Measurements from ENCODE around the gene MRPL32.

The MRPL32 gene

DNA sequence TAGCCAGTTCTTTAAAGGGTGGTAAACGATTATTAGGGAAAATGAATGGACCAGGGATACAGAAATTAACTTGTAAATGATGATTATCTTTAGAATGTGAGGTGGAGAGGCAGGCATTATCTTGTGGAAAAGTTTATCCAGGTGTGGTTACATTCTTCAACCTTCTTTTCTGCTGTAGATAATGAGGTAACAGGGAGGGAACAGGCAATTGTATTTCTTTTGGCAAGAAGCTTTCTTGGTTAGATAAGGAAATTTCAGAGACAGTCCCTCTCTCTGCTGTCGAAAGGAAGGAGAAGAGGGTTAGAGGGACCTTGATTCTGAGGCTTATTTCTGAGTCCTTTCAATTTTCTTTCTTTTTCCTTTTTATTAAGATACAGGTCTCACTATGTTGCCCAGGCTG, 32.1 kb downstream of the MRPL32 start:
- in situ Hi-C loops (cut with HindIII; ENCODE audit: low sequenced_read_pairs) = no loop called here

GRCh38 chr7:42964849-42965805, 33.0 kb downstream of the MRPL32 start:
- in situ Hi-C loops (cut with HindIII; ENCODE audit: low sequenced_read_pairs) = no loop called here

GRCh38 chr7:42967391-42967790, 35.2 kb downstream of the MRPL32 start:
- in situ Hi-C loops (cut with HindIII; ENCODE audit: low sequenced_read_pairs) = no loop called here

GRCh38 chr7:42972699-42973500, 40.7 kb downstream of the MRPL32 start:
- in situ Hi-C loops (cut with HindIII; ENCODE audit: low sequenced_read_pairs) = no loop called here

- in situ Hi-C loops (cut with HindIII; ENCODE audit: low sequenced_read_pairs) = no loop called here
These were observed 44.2 kb downstream of the MRPL32 start for GRCh38 chr7:42976371-42976770.

GRCh38 chr7:42978496-42978895, 46.3 kb downstream of the MRPL32 start:
- in situ Hi-C loops (cut with HindIII; ENCODE audit: low sequenced_read_pairs) = no loop called here

DNA sequence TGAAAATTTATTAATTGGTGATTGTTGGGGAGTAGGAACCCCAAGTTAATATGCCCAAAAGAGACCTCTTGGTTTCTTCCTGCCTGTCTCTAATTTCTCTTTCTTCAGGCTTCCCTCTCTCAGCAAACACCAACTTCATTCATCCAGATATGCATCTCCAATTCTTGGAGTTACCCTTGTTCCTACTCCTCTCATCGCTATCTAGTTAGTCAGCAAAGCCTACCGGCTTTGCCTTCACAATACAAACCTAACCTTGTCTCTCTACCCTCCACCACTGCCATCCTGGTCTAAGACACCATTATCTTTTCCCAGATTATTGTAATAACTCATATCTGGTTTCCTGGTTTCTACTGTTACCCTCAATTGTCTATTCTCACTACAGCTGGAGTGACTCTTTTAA, 47.9 kb downstream of the MRPL32 start:
- in situ Hi-C loops (cut with HindIII; ENCODE audit: low sequenced_read_pairs) = no loop called here

DNA sequence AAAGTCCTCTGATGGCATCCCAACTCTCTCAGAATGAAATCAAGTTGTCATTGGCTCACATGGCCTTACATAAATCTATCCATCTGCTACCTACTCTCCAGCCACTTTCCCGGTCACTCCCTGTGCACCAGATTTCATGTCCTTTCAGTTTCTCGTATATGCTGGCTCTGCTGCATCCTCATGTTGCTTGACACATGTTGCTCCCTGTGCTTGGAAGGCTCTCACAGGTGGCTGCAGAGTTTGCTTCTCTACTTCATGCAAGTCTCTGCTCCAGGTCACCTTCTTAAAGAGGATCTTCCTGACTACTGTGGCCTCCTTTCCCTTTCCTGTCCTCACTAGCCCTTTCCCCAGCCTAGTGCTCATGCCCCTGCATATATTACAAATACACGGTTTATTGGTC, 48.3 kb downstream of the MRPL32 start:
- in situ Hi-C loops (cut with HindIII; ENCODE audit: low sequenced_read_pairs) = no loop called here

DNA sequence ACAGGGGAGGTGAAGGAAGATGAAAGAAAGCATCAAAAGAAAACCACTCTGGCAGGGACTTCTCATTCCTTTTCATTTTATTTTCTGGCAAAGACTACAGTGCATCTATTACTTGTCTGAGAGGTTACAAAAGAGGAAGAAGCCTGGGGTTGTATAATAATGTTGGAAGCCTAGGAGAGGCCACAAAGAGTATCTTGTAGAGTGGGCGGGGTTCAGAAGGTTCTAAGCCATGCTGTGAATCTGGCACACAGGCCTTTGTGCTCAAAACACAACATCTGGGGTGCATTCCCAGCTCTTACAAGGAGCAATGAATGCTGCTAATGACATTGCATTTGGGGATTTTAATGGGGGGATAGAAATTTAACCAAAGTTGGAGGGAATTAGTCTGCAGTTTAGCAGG, 49.4 kb downstream of the MRPL32 start:
- in situ Hi-C loops (cut with HindIII; ENCODE audit: low sequenced_read_pairs) = no loop called here

DNA sequence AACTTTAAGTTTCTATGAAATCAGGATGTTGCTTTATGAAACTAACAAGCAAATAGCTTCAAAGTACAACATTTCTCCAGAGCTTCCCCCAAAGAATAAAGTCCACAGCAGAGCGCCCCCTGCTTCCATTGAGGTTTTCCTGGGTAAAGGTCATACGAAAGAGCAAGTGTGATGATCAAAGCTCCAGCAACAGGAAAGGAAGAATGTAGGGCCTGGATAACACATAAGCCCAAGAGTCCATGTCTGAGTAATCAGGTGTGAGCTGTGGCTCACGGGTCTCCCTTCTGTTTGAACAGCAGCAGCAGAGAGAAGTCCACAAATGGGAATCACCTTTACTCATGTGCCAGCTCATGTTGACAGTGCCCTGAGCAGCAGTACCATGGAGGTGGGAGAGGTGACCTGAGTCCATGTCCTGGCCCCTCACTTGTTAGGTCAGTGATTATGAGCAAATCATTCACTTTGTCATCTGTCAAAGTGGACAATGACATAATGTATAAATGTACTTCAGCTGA, 50.5 kb downstream of the MRPL32 start:
- in situ Hi-C loops (cut with HindIII; ENCODE audit: low sequenced_read_pairs) = no loop called here

- in situ Hi-C loops (cut with HindIII; ENCODE audit: low sequenced_read_pairs) = no loop called here
These were observed 52.0 kb downstream of the MRPL32 start for GRCh38 chr7:42984137-42984536.

DNA sequence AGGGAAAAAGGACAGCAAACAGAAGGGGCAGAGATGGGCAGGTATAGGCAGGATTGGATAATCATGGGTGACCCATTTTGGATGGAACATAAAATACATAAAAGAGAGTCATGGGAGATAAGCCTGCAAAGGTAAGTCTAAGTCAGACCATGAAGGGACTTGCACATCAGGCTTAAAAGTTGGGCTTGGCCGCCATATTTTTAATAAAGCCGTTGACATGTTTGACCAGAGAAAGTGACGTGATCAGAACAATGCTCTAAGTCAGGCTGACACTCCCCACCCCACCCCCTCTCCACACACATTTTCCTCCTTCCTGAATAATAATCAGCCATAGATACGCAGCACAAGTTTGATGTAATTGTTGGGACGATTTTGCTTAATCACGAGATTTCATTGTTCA, 54.0 kb downstream of the MRPL32 start:
- in situ Hi-C loops (cut with HindIII; ENCODE audit: low sequenced_read_pairs) = no loop called here

DNA sequence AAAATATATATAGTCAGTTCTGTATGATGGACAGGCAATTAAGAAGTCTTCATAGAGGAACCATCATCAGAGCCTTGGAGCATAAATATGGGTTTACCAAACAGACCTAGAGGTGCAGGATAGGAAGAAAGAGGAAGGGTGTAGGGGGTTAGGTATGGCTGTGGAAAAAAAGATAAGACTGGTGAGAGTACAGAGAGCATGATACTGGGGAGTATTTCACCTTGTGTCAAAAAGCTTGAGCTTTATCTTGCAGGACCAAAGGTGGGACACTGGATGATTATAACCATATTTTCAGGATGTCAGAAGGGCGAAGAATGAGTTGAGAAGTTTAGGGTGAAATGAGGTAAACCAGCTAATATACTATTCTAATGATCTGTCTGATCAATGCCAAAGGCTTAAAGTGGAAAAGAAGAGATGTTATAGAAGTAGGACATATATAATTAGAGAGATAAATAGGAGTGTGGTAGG, 54.6 kb downstream of the MRPL32 start:
- in situ Hi-C loops (cut with HindIII; ENCODE audit: low sequenced_read_pairs) = no loop called here

All from endothelial cell of hepatic sinusoid (primary cell).